A673 (cell line): ENCODE results near the gene NLGN3. TPM values are rescaled to one million over a fixed set of nuclear protein-coding genes. Genes with fewer than 3 reads are reported as not detected.

Experiments used
- BruUV-seq: library from RNA; stranded (reverse); fragments of 400-500 nt; replicated peaks from 2 replicates; lab custom pipeline; 2021; lab: Mats Ljungman, UMichigan
- CTCF ChIA-PET: fragments of 300-600 bp; sonication (Branson Sonifier 250); formaldehyde crosslinking; loops from one replicate; lab custom pipeline; 2022; ENCODE audit warnings: antibody characterized with exemption; lab: Charles Lee
- POLR2A ChIA-PET: fragments of 300-600 bp; sonication (Branson Sonifier 250); formaldehyde crosslinking; loops from one replicate; lab custom pipeline; 2022; ENCODE audit warnings: antibody characterized with exemption; ENCODE audit not compliant: low non-redundant PET; lab: Charles Lee
- DNase-seq: peaks from one replicate; pipeline ENCODE4 v3.0.0-alpha.2; 2015; ENCODE audit warnings: low spot score
- H3K27ac ChIP-seq: fragments of 200-600 bp; sonication (generic); 2 replicates; pipeline ENCODE4 v1.5.1; 2016; ENCODE audit warnings: mixed run types, low read depth, mild to moderate bottlenecking, mixed read lengths, antibody characterized with exemption, low read length; ENCODE audit not compliant: poor library complexity, severe bottlenecking
- H3K27me3 ChIP-seq: fragments of 200-600 bp; sonication (generic); replicated peaks from 2 replicates; pipeline ENCODE4 v1.6.1; 2017; ENCODE audit warnings: mixed run types, low read depth, mild to moderate bottlenecking, mixed read lengths, antibody characterized with exemption, low read length; ENCODE audit not compliant: insufficient read depth, poor library complexity
- H3K36me3 ChIP-seq: fragments of 200-600 bp; sonication (generic); 2 replicates; pipeline ENCODE4 v1.6.1; 2016; ENCODE audit warnings: mixed run types, mild to moderate bottlenecking, mixed read lengths, antibody characterized with exemption, low read length; ENCODE audit not compliant: insufficient read depth, poor library complexity, severe bottlenecking
- H3K4me1 ChIP-seq: fragments of 200-600 bp; sonication (generic); 2 replicates; pipeline ENCODE4 v1.6.1; 2017; ENCODE audit warnings: mixed run types, mild to moderate bottlenecking, mixed read lengths, antibody characterized with exemption, low read length; ENCODE audit not compliant: insufficient read depth, poor library complexity, severe bottlenecking
- H3K4me3 ChIP-seq: fragments of 200-600 bp; sonication (generic); 2 replicates; pipeline ENCODE4 v1.5.1; 2016; ENCODE audit warnings: low read depth, mixed run types, mild to moderate bottlenecking, mixed read lengths, low read length; ENCODE audit not compliant: poor library complexity, severe bottlenecking
- H3K9me3 ChIP-seq: fragments of 200-600 bp; sonication (generic); 2 replicates; pipeline ENCODE4 v1.6.1; 2016; ENCODE audit warnings: mixed run types, low read depth, mild to moderate bottlenecking, mixed read lengths, antibody characterized with exemption, low read length; ENCODE audit not compliant: poor library complexity, severe bottlenecking
- CTCF ChIP-seq: fragments of 300-800, 200-600 bp; sonication (generic); conservative IDR thresholded peaks from 2 replicates; pipeline ENCODE4 v1.5.1; 2017; ENCODE audit warnings: low read depth, mild to moderate bottlenecking, antibody characterized with exemption, low read length, moderate library complexity, mixed read lengths
- EZH2 ChIP-seq: fragments of 200-600 bp; sonication (generic); IDR thresholded peaks from 2 replicates; pipeline ENCODE4 v1.6.1; 2017; ENCODE audit warnings: borderline replicate concordance, low read depth, mild to moderate bottlenecking, mixed read lengths, antibody characterized with exemption, low read length; ENCODE audit not compliant: poor library complexity, severe bottlenecking
- intact Hi-C: fragments of 100-400 bp; cut with micrococcal nuclease; formaldehyde crosslinking; loops from one replicate; pipeline ENCODE4 v1.10.0; 2022; ENCODE audit not compliant: unreplicated experiment
- total RNA-seq: library from RNA; stranded (reverse); gene quantifications from 2 replicates; pipeline ENCODE4 v1.2.3, GENCODE V29; 2021

NLGN3 gene
- total RNA-seq, 1 experiment from 2014 or later = 1.2 TPM

- CTCF ChIA-PET = no interaction called here
- DNase-seq = no peak
- intact Hi-C loops = no loop called here
- no TSS peak for BruUV-seq
- Histone ChIP-seq H3K4me1 (peaks cover 1% of the 10 kb centered on the region), H3K27me3 (no peaks in the 10 kb centered on the region), H3K27ac (no peak overlapping the region), H3K4me3 (no peak overlapping the region), H3K9me3 (no peaks in the 10 kb centered on the region), H3K36me3 (no peaks in the 10 kb centered on the region)
- POLR2A ChIA-PET = no interaction called here
- TF ChIP-seq CTCF = no peak
- no peak for TF ChIP-seq EZH2
Measured at GRCh38 chrX:71109051-71109450, 35.6 kb upstream of the NLGN3 start.

- no TSS peak for BruUV-seq
- no peaks in the 10 kb centered on the region for H3K4me1 ChIP-seq
- H3K4me3 ChIP-seq = no peak within 1 kb of the TSS
- no peaks in the 10 kb centered on the region for H3K9me3 ChIP-seq
- no peak for TF ChIP-seq EZH2
- no peak for TF ChIP-seq CTCF
- no peaks in the 10 kb centered on the region for H3K36me3 ChIP-seq
- DNase-seq = no peak
- CTCF ChIA-PET = no interaction called here
- H3K27ac ChIP-seq = no peak within 1 kb of the TSS
- intact Hi-C loops = no loop called here
- POLR2A ChIA-PET = no interaction called here
- no peaks in the 10 kb centered on the region for H3K27me3 ChIP-seq
Measured at GRCh38 chrX:71111141-71111843, 33.3 kb upstream of the NLGN3 start, which contains the start of gene IL2RG. TSS of gene IL2RG (minus strand) at chrX:71111577. CDS start at chrX:71111539, 38 bp downstream.

GRCh38 chrX:71111921-71112431 lies 32.7 kb upstream of the NLGN3 start:
- no peak for DNase-seq
- ChIA-PET POLR2A (no interaction called here), CTCF (no interaction called here)
- no peaks in the 10 kb centered on the region for H3K36me3 ChIP-seq
- no peaks in the 10 kb centered on the region for H3K4me1 ChIP-seq
- no peak for TF ChIP-seq CTCF
- no peak for TF ChIP-seq EZH2
- no peak overlapping the region for H3K4me3 ChIP-seq
- no peak overlapping the region for H3K27ac ChIP-seq
- intact Hi-C loops = no loop called here
- no peaks in the 10 kb centered on the region for H3K27me3 ChIP-seq
- no TSS peak for BruUV-seq
- no peaks in the 10 kb centered on the region for H3K9me3 ChIP-seq
